GM21528 (cell line): ENCODE results near the gene PPM1B.
"Not testable (repeated sequence)": the region's sequence is repeated elsewhere in the genome, so short reads cannot be mapped to it uniquely, and the experiment has no call there.

Experiments used
- ATAC-seq: cut with Tn5 transposase; IDR thresholded peaks from one replicate; pipeline ENCODE4 v1.9.1; 2021; ENCODE audit warnings: mild to moderate bottlenecking, moderate library complexity; ENCODE audit not compliant: unreplicated experiment, low FRiP score

The PPM1B gene

GRCh38 chr2:44155666-44156446, 12.8 kb upstream of the PPM1B start:
- no peak for ATAC-seq

DNA sequence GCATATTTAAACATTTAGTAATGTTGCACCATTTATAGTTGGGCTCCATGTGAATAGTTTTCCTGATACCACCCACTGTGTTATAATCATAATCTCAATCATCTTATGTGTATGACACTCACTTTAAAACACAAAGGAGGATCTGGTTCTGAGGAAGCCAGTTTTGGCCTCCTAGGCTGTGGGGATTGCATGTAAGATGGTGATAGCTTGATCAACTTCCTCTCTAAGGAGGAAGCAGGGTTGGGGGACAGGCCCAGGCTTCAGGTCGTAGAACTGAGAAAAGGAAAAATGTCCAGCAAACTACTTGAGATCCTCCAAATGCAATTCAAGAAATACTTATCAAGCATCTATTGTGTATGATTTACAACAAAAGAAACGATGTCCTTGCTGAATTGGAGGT, 4.9 kb upstream of the PPM1B start:
- no peak for ATAC-seq

DNA sequence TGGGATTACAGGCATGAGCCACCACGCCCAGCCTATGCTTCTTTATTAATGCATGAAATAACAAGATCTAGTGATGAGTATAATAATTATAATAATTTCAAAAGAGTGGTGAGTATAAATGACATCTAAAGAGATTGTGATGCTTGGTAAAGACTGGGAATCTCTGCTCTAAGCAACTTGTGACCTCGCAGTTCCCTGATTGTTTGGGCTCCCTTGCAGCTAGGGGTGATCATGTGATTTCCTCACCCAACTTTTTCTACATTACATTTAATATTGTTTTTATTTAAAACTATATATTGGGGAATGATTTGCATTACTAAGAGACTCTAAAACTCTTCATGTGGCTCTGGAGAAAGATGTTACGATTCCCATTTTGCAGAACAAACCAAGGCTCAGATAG, 4.1 kb upstream of the PPM1B start:
- ATAC-seq: no peak

- ATAC-seq: no peak
Measured at GRCh38 chr2:44166096-44166495, 2.6 kb upstream of the PPM1B start.

GRCh38 chr2:44167311-44167907, 1.3 kb upstream of the PPM1B start:
- ATAC-seq: no peak

GRCh38 chr2:44167908-44168680, 581 bp upstream of the PPM1B start:
- ATAC-seq: peak; percentile 85

- ATAC-seq: peak; percentile 16
Measured at GRCh38 chr2:44169155-44169898, 652 bp downstream of the PPM1B start.

GRCh38 chr2:44170311-44170717, 1.6 kb downstream of the PPM1B start:
- no peak for ATAC-seq

DNA sequence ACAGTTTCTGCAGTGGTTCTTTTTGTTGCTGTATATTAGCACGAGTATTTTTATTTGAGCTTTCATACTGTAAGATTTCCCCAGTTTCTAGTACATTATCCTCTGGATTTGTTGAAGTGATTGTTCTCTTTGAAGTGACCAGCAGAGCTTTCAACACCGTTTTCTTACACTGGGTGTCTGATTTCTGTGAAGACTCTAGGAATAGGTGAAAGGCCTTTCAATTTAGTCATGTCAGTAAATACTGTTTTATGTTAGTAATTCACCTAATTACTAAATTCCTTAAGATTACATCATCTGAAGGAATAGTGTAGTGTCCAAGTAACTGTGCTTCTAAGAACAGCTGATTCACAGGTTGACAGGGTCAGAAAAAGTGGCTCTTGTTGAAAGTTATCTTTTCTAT, 2.3 kb downstream of the PPM1B start:
- ATAC-seq: no peak

- not testable (repeated sequence) for ATAC-seq
Measured at GRCh38 chr2:44171442-44171841, 2.8 kb downstream of the PPM1B start.

DNA sequence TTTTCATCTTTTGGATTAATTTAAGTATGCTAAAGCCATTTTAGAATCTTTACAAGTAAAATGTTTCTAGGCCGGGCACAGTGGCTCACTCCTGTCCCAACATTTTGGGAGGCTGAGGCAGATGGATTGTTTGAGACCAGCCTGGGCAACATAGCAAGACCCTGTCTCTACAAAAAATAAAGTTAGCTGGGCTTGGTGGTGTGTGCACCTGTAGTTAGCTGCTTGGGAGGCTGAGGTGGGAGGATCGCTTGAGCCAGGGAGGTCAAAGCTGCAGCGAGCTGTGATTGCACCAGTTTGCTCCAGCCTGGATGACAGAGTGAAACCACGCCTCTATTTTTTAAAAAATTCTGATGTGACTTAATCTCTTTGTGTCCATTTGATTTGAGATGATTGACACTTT, 3.9 kb downstream of the PPM1B start:
- ATAC-seq: no peak

DNA sequence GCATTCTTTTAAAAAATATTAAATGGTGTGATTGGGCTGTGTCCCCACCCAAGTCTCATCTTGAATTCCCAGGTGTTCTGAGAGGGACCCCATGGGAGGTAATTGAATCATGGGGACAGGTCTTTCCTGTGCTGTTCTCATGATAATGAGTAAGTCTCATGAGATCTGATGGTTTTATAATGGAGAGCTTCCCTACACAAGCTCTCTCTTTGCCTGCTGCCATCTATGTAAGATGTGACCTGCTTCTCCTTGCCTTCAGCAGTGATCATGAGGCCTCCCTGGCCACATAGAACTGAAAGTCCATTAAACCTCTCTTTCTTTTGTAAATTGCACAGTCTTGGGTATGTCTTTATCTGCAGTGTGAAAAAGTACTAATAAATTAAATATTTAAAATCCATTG, 10.3 kb downstream of the PPM1B start:
- no peak for ATAC-seq

DNA sequence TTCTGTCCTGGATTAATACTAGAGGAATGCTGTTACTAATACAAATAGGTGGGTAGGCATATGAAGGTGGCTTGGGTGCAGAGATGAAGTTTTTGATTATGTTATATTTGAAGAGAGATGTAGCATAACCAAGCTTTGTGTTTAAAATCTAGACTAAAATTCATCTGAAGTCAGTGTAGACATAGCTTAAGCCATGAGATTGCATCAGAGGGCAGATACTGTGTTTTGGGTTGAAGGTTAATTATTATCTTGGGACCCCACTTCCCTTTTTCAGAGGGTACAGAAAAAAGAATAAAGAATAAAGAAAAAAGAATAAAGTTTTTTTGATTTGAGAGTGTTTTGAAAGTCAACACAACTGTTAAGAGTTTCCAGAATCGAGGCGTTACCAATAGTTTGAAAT, 13.0 kb downstream of the PPM1B start:
- no peak for ATAC-seq

GRCh38 chr2:44184106-44184505, 15.4 kb downstream of the PPM1B start:
- no peak for ATAC-seq

- ATAC-seq: no peak
Measured at GRCh38 chr2:44186810-44187209, 18.1 kb downstream of the PPM1B start.

DNA sequence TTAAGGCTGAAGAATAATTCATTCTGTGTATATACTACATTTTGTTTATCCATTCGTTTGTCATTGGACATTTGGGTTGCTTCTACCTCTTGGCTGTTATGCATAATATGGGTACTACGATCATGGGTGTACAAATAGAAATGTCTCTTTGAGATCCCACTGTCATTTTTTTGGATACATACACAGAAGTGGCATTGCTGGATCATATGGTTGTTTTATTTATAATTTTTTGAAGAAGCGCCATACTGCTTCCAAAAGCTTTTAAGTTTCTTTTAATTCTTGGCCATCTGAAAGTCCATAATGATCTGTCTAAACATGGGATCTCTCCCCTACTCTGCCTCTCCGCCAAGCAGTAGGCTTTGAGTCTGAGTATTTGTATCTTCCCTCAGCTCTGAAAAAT, 18.6 kb downstream of the PPM1B start:
- ATAC-seq: no peak

- ATAC-seq: no peak
Measured at GRCh38 chr2:44188696-44189095, 20.0 kb downstream of the PPM1B start.

DNA sequence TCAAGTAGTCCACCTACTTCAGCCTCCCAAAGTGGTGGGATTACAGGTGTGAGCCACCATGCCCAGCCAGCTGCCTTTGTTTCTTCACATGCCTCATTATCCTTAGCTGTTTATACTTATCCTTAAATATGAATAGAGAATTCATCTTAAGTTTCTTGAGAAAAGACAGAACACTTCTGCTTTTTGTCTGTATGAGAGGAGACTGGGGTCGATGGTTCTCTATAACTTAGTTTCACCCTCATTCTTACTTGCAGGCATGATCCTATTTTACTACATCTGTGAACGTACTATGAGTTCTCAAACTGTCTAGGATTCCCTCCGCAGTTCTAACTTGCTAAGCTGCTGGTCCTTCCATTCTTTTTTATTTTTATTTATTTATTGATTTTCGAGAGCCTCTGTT, 20.4 kb downstream of the PPM1B start:
- no peak for ATAC-seq

- ATAC-seq: no peak
Measured at GRCh38 chr2:44190526-44190925, 21.9 kb downstream of the PPM1B start.

GRCh38 chr2:44191739-44192138, 23.1 kb downstream of the PPM1B start:
- peak; percentile 84 for ATAC-seq

GRCh38 chr2:44192646-44193045, 24.0 kb downstream of the PPM1B start:
- no peak for ATAC-seq
